Kidney (tissue), 14 donors: Measurements from ENCODE around the gene KCNH8. TPM values are rescaled to one million over a fixed set of nuclear protein-coding genes. Genes with fewer than 3 reads are reported as not detected.

Experiments
- DNase-seq, 5 donors: peaks; one replicate each; pipeline ENCODE4 v3.0.0-alpha.2; 2013 to 2020
- FAIRE-seq: peaks from 2 replicates; lab custom pipeline; 2012; peaks lifted over from hg19 to GRCh38; lab: Jason Lieb, UNC
- H3K27ac ChIP-seq, 2 donors: one replicate each; pipeline ENCODE4 v1.7.0; 2013; ENCODE audit warnings: low read depth in 2 of 2, low read length in 2 of 2, inconsistent platforms in 1 of 2
- H3K27me3 ChIP-seq: one replicate; pipeline ENCODE4 v1.7.1; 2013; ENCODE audit warnings: low read length, inconsistent platforms; ENCODE audit not compliant: control insufficient read depth, insufficient read depth
- H3K36me3 ChIP-seq, 3 donors: one replicate each; pipeline versions ENCODE4 v1.7.0 to v1.7.1; 2013; ENCODE audit warnings: low read length in 3 of 3, control low read depth in 1 of 3, inconsistent platforms in 1 of 3; ENCODE audit not compliant: insufficient read depth in 3 of 3, control insufficient read depth in 2 of 3
- H3K4me1 ChIP-seq, 3 donors: one replicate each; pipeline versions ENCODE4 v1.7.0 to v1.7.1; 2013; ENCODE audit warnings: low read length in 3 of 3, inconsistent platforms in 1 of 3, low read depth in 1 of 3; ENCODE audit not compliant: control insufficient read depth in 2 of 3, insufficient read depth in 2 of 3
- H3K4me3 ChIP-seq, 3 donors: one replicate each; pipeline versions ENCODE4 v1.7.0 to v1.8.1; 2013; ENCODE audit warnings: low read length in 3 of 3, control low read depth in 1 of 3, inconsistent platforms in 1 of 3
- H3K9ac ChIP-seq, 3 donors: one replicate each; pipeline versions ENCODE4 v1.7.0 to v1.7.1; 2013; ENCODE audit warnings: low read length in 3 of 3, control low read depth in 1 of 3, inconsistent platforms in 1 of 3
- H3K9me3 ChIP-seq, 3 donors: one replicate each; pipeline versions ENCODE4 v1.7.0 to v1.7.1; 2013; ENCODE audit warnings: low read length in 3 of 3, control low read depth in 1 of 3, inconsistent platforms in 1 of 3; ENCODE audit not compliant: control insufficient read depth in 2 of 3, insufficient read depth in 1 of 3
- intact Hi-C: fragments of 100-400 bp; cut with DNase I; formaldehyde crosslinking; loops from one replicate; pipeline ENCODE4 v1.11.1; 2022
- polyA plus RNA-seq: library from polyadenylated mRNA; stranded (reverse); fragments of 350-450 nt; fragmentation: Illumina TruSeq; extraction: RNeasy Lipid Tissue Mini Kit (QIAGEN cat#74804); gene quantifications from one replicate; pipeline ENCODE4 v1.2.3, GENCODE V29; 2014; ENCODE audit warnings: low read depth, low replicate concordance; ENCODE audit not compliant: insufficient read depth
- total RNA-seq: library from RNA; stranded (reverse); fragmentation: NEBNext Ultra II Directional; extraction: Animal tissue kit (Norgen Biotek cat#: 25700); gene quantifications from one replicate; pipeline ENCODE4 v1.2.1, GENCODE V29; 2021
- TF ChIP-seq, protein P1 (sequence below): IDR thresholded peaks from 3 replicates; pipeline ENCODE4 v1.5.1; 2012; ENCODE audit warnings: mild to moderate bottlenecking, moderate library complexity, borderline replicate concordance; ENCODE audit not compliant: insufficient read depth; ENCODE audit errors: extremely low read depth
- donor health status: control.
- donor health status: control.
- donor health status: control.
- donor health status: control.
- donor health status: control.
- donor health status: DM: yes; HTN: yes; CAD: no.
- donor health status: Normal renal cell carcinoma (clear cell type).

The KCNH8 gene
- total and polyA plus RNA-seq, 2 donors from 2014 or later = 1.0 TPM; not detected in 1

DNA sequence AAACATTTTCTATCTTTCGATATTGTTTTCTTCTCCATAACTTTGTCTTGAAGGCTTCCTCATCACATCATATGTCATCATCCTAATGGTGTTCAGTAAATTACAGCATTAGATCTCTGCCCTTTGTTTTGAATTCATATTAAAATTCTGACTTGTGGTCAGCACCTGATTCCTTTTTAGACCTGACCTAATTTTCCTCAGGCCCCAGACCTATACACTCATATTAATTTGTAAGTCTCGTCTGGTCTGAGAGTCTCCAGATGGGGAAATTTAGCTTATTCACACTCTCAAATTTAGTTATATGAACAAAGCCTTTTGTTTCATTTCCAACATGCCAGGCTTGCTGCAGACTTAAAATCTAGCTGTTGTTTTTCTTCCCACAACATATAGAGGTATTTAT is 248.4 kb downstream of the KCNH8 start:
- Histone ChIP-seq H3K27ac (no peak overlapping the region), H3K9ac (no peak overlapping the region), H3K9me3 (no peaks in the 10 kb centered on the region), H3K4me1 (no peaks in the 10 kb centered on the region), H3K27me3 (no peaks in the 10 kb centered on the region), H3K36me3 (no peaks in the 10 kb centered on the region), H3K4me3 (no peak overlapping the region)
- no peak for FAIRE-seq
- TF ChIP-seq, protein P1, sequence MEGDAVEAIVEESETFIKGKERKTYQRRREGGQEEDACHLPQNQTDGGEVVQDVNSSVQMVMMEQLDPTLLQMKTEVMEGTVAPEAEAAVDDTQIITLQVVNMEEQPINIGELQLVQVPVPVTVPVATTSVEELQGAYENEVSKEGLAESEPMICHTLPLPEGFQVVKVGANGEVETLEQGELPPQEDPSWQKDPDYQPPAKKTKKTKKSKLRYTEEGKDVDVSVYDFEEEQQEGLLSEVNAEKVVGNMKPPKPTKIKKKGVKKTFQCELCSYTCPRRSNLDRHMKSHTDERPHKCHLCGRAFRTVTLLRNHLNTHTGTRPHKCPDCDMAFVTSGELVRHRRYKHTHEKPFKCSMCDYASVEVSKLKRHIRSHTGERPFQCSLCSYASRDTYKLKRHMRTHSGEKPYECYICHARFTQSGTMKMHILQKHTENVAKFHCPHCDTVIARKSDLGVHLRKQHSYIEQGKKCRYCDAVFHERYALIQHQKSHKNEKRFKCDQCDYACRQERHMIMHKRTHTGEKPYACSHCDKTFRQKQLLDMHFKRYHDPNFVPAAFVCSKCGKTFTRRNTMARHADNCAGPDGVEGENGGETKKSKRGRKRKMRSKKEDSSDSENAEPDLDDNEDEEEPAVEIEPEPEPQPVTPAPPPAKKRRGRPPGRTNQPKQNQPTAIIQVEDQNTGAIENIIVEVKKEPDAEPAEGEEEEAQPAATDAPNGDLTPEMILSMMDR = no peak
- no peak for DNase-seq
- intact Hi-C loops = no loop called here

DNA sequence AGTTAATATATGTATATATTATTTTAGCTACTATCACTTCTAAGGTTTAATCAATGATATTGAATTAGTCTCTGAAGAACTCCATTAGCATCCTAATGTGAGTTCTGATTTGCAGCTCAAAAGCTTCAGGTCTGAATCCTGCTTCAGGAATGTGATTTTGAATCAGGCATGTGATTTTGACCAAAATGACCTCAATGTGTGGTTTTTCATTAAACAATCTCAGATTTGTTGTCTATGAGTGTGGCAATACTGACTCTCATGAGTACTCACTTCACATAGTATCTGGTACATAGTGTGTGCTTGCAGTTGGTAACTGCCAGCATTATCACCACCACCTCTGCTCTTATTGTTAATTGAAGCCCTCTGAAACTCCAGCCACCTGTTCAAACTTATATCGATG is 251.0 kb downstream of the KCNH8 start:
- Histone ChIP-seq H3K27ac (no peak overlapping the region), H3K4me3 (no peak overlapping the region), H3K4me1 (no peaks in the 10 kb centered on the region), H3K27me3 (no peaks in the 10 kb centered on the region), H3K9me3 (no peaks in the 10 kb centered on the region), H3K36me3 (no peaks in the 10 kb centered on the region), H3K9ac (no peak overlapping the region)
- TF ChIP-seq, protein P1 = no peak
- no peak for DNase-seq
- intact Hi-C loops = no loop called here
- FAIRE-seq = no peak

DNA sequence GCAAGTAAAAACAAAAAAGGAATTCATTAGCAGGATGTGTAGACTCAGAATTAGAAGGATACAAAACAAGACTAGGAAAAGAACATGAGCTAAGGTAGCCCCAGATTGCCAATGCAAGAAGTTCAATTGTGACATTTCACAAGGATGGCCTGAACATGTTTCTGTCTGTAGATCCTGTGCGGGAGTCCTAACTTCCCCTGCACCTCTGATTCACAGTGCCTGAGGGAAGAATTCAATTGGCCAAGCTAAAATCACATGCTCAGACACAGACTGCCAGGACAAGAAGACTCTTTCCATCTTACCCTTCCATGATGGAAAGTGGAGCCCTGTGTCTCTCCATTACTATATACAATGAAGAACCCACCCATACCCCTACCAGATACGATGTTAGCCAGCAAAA is 251.5 kb downstream of the KCNH8 start:
- TF ChIP-seq, protein P1 = no peak
- FAIRE-seq = no peak
- no peak for DNase-seq

DNA sequence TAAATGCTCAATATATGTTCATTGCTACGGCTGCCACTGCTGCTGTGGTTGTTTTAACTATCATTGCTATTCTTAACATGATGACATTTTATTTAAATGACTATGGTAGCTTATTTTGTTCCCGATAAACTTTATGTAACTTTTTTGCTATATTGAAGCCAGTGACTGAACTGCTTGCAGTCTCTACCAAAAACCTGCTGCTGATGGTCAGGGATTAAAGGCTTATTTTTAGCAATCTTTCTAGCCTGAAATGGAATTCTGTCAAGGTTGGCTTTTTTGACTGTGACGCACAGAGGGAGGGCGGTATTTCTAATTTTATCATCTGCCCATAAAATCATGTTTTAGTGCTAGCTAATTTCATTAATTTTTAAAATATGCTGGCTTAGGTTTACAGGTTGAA is 271.8 kb downstream of the KCNH8 start:
- Histone ChIP-seq H3K36me3 (no peaks in the 10 kb centered on the region), H3K9me3 (no peaks in the 10 kb centered on the region), H3K27ac (no peak overlapping the region), H3K4me1 (no peaks in the 10 kb centered on the region), H3K4me3 (no peak overlapping the region), H3K9ac (no peak overlapping the region), H3K27me3 (no peaks in the 10 kb centered on the region)
- FAIRE-seq (no peak), DNase-seq (no peak)
- TF ChIP-seq, protein P1 = no peak
- intact Hi-C loops = no loop called here

More for the DNA sequence above, 251.5 kb downstream of the KCNH8 start:
- no peak overlapping the region for H3K9ac ChIP-seq
- H3K4me3 ChIP-seq = no peak overlapping the region
- intact Hi-C loops = no loop called here
- no peak overlapping the region for H3K27ac ChIP-seq
- no peaks in the 10 kb centered on the region for H3K27me3 ChIP-seq
- H3K4me1 ChIP-seq = no peaks in the 10 kb centered on the region
- H3K36me3 ChIP-seq = no peaks in the 10 kb centered on the region
- no peaks in the 10 kb centered on the region for H3K9me3 ChIP-seq
